Activated CD4-positive, alpha-beta memory T cell treated with anti-CD3 and anti-CD28 coated beads, Interleukin-2, amount 10 ng/mL, durations not matched to agents 7 days and 5 days (primary cell): ENCODE measurements around the gene LXN. TPM values are rescaled to one million over a fixed set of nuclear protein-coding genes. Genes with fewer than 3 reads are reported as not detected.
"Not testable (repeated sequence)": the region's sequence is repeated elsewhere in the genome, so short reads cannot be mapped to it uniquely, and the experiment has no call there.

Source experiments
- CTCF ChIA-PET: fragments of 350-600 bp; sonication (Branson Sonifier 250); formaldehyde crosslinking; loops from one replicate; lab custom pipeline; 2021; ENCODE audit warnings: antibody characterized with exemption, inconsistent platforms; lab: Charles Lee
- POLR2A ChIA-PET: fragments of 350-600 bp; sonication (Branson Sonifier 250); formaldehyde crosslinking; loops from one replicate; lab custom pipeline; 2021; ENCODE audit warnings: antibody characterized with exemption; lab: Charles Lee
- DNase-seq: peaks from one replicate; pipeline ENCODE4 v3.0.0-alpha.2; 2020
- H3K27ac Mint-ChIP-seq: one replicate; pipeline ENCODE4 v1.8.0; 2021; ENCODE audit warnings: mild to moderate bottlenecking, mixed read lengths
- H3K27me3 Mint-ChIP-seq: one replicate; pipeline ENCODE4 v1.8.0; 2021; ENCODE audit warnings: mixed read lengths
- H3K36me3 Mint-ChIP-seq: one replicate; pipeline ENCODE4 v1.8.0; 2021; ENCODE audit warnings: low read depth, mixed read lengths
- H3K4me1 Mint-ChIP-seq: one replicate; pipeline ENCODE4 v1.8.0; 2021; ENCODE audit warnings: mixed read lengths
- H3K4me3 Mint-ChIP-seq: one replicate; pipeline ENCODE4 v1.8.0; 2021; ENCODE audit warnings: mild to moderate bottlenecking, mixed read lengths
- H3K9me3 Mint-ChIP-seq: one replicate; pipeline ENCODE4 v1.8.0; 2021; ENCODE audit warnings: mixed read lengths
- total RNA-seq, 2 experiments: library from RNA; stranded (reverse); gene quantifications; one replicate each; pipeline ENCODE4 v1.2.3, GENCODE V29; 2021

The LXN gene
- total RNA-seq, 2 experiments from 2014 or later = 10.3 to 11.9 TPM

DNA sequence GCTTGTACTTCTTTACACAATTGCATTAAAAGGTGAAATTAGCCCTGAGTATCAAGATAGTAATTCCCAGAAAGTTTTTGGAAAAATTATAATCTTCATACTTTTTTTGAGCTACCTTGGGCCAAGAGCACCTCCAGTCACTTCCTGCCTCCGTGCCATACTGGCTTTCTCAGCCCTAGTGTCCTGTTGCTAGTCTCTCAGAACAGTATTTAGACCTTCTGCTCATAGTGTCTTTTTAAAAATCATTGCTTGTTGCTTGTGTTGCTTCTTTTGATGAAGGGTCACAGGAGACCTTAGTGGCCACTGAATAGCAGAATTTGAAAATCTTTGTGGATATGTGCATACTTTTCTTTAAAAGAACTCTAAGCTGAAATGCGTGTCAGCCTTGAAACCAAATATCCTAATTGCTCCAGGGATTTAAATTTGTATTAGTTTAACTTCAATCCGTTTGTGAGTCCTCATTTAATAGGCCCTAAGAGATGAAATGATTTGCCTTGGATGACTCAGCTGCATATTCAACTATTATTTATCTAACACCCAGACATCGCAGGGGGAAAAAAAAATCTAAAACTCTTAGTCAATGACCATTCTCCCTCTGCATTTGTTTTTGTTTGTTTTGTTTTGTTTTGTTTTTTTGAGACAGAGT is 29.1 kb upstream of the LXN start:
- Mint-ChIP-seq H3K27me3 (no peaks in the 10 kb centered on the region), H3K4me3 (no peak overlapping the region), H3K4me1 (no peaks in the 10 kb centered on the region), H3K27ac (no peak overlapping the region), H3K36me3 (peaks cover 15% of the 10 kb centered on the region), H3K9me3 (no peaks in the 10 kb centered on the region)
- no peak for DNase-seq
- ChIA-PET CTCF (interaction anchor here (1.0 to 1.4 kb wide), 2 partner anchors 42 to 57 kb away, joined by 3 to 4 read pairs; partner anchors contain the start of gene GFM1), POLR2A (no interaction called here)

DNA sequence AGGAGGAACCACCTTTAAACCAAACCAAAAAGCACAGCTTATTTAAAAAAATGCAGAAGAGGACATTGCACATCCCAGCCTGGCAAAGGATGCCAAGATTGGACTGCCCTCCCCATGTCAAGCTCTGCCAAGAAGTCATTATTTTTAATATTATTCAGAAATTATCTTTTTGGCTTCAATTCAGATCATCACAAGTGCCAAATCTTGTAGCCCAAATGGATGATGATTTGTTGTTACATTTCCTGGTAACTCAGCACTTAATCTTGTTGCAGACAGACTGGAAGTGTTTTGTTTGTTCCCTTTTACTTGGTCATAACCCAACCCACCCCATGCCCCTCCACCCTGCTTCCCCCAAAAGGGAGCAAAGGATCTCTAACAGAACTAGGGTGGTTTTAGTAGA is 28.1 kb upstream of the LXN start:
- Mint-ChIP-seq H3K4me1 (no peaks in the 10 kb centered on the region), H3K9me3 (no peaks in the 10 kb centered on the region), H3K27ac (no peak overlapping the region), H3K36me3 (peaks cover 10% of the 10 kb centered on the region), H3K4me3 (no peak overlapping the region), H3K27me3 (no peaks in the 10 kb centered on the region)
- POLR2A ChIA-PET = no interaction called here
- CTCF ChIA-PET = interaction anchor here (1.4 kb wide), 1 partner anchor 41 kb away, joined by 3 read pairs; no protein-coding TSS in a partner anchor
- no peak for DNase-seq

DNA sequence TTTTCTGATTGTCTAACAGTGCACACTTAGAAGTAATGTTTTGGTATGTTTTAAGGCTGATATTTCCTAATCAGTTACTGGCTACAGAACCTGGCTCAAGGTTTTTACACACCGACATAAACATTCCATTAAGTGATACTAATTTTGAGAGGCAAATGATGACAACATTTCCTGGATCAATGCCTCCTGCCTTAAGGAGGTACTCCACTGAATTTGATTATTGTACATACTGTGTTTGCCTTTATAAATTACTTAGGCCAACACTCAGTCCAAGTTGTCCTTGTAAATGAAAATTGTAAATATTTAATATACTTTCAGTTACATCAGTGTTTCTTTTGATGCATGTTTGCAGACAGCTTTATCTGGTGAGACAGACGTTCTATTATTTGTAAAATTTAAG is 24.2 kb upstream of the LXN start:
- Mint-ChIP-seq H3K4me1 (no peaks in the 10 kb centered on the region), H3K27me3 (no peaks in the 10 kb centered on the region), H3K9me3 (no peaks in the 10 kb centered on the region), H3K27ac (no peak overlapping the region), H3K36me3 (peaks cover 24% of the 10 kb centered on the region), H3K4me3 (no peak overlapping the region)
- ChIA-PET CTCF (interaction anchor here (1.2 kb wide), 1 partner anchor 32 kb away, joined by 5 read pairs; no protein-coding TSS in a partner anchor), POLR2A (no interaction called here)
- no peak for DNase-seq

DNA sequence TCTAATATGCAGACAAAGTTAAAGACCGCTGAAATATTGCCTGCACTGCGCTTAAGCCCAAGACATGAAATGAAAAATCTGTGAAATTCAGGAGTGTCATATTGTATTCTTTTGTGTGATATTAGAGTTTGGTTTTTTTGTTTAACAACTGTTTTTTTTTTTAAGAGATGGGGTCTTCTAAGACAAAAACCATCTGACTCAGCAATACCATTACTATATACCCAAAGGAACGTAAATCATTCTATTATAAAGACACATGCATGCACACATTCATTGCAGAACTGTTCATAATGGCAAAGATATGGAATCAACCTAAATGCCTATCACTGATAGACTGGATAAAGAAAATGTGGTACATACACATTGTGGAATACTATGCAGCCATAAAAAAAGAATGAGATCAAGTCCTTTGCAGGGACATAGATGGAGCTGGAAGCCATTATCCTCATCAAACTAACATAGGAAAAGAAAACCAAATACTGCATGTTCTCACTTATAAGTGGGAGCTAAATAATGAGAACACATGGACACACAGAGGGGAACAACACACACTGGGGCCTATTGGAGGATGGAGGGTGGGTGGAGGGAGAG is 21.5 kb upstream of the LXN start:
- peaks cover 33% of the 10 kb centered on the region for H3K36me3 Mint-ChIP-seq
- POLR2A ChIA-PET, H3K27me3 Mint-ChIP-seq, H3K27ac Mint-ChIP-seq, H3K4me1 Mint-ChIP-seq, DNase-seq, H3K9me3 Mint-ChIP-seq, H3K4me3 Mint-ChIP-seq: not testable (repeated sequence)
- CTCF ChIA-PET = interaction anchor here (1.2 to 1.5 kb wide), 2 partner anchors 10 to 34 kb away, joined by 3 read pairs; no protein-coding TSS in a partner anchor

DNA sequence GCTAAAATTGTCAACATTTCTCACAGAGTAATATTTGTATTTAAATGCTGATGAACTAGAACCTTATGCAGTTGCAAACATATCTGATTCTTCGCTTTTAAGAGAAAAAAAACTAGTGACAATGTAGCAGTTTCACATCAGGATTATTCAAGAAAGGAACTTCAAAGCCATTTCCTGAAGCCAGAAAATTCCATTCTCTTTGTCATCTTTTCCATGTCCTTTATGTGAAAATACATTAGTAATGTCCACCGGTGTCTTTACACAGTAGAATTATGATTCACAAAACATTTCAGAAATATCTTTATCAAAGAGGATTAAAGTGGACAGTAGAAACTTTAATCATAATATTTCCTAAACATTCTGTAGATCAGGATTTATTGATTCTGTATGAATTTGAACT is 12.7 kb upstream of the LXN start:
- DNase-seq = no peak
- Mint-ChIP-seq H3K4me3 (no peak overlapping the region), H3K27ac (no peak overlapping the region), H3K36me3 (peaks cover 10% of the 10 kb centered on the region), H3K4me1 (peaks cover 2% of the 10 kb centered on the region), H3K9me3 (no peaks in the 10 kb centered on the region), H3K27me3 (no peaks in the 10 kb centered on the region)
- ChIA-PET POLR2A (no interaction called here), CTCF (interaction anchor here (1.1 kb wide), 1 partner anchor 41 kb away, joined by 6 read pairs; the partner anchor contains the start of gene GFM1)

DNA sequence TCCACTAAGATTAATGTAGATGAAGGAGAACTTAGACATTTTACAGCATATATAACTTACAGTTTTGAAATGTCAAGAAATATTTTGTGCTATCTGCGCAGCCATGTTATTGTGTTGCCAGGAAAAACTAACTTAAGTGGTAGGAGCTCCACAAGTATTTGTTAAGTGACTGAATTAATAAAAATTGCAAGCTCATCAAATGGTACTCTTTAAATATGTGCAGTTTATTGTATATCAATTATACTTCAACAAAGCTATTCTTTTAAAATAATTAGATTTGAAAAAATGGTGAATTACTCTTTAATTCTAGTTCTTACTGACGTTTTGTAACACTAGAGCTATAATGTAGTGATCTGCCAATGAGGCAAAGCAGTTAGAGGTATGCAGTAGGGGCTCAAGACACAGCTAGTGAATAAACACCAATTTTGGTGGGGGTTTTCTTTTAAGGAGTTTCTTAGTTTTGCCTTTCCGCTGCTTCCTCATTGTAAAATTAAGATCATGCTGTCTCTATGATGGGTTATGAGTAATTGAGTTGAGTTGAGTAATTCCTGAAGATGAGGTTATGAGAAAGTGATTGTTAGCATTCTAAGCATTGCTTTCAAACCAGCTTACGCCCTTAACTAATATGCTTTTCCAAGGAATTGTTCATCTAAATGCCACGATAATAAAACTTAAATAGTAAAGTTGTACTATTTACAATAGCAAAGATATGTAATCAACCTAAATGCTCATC is 10.9 kb upstream of the LXN start:
- POLR2A ChIA-PET = interaction anchor here (1.4 kb wide), 1 partner anchor 11 kb away, joined by 4 read pairs; the partner anchor contains the start of gene LXN
- peaks cover 8% of the 10 kb centered on the region for H3K36me3 Mint-ChIP-seq
- DNase-seq = no peak
- H3K4me3 Mint-ChIP-seq = no peak overlapping the region
- no peaks in the 10 kb centered on the region for H3K9me3 Mint-ChIP-seq
- H3K4me1 Mint-ChIP-seq = peaks cover 5% of the 10 kb centered on the region
- H3K27me3 Mint-ChIP-seq = no peaks in the 10 kb centered on the region
- CTCF ChIA-PET = interaction anchor here (0.6 to 1.1 kb wide), 2 partner anchors 24 to 95 kb away, joined by 4 to 6 read pairs; no protein-coding TSS in a partner anchor
- H3K27ac Mint-ChIP-seq = no peak overlapping the region

DNA sequence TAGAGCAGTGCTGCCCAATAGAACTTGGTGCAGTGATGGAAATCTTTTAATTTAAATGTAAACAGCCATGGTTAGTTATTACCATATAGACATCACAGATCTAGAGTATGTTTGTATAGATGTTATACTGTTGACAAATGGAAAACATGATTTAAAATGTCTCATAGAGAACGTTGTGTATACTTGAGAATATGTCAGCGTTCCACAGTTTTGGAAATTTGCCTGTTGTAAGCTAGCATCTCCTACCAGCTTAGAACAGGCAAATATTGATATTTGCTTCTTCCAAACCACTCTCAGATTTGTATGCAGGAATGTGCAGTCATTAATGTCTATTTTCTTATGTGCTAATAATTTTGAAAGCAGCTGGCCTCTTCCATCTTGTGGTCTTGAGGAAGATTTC is 8.4 kb upstream of the LXN start:
- no peak for DNase-seq
- POLR2A ChIA-PET = no interaction called here
- Mint-ChIP-seq H3K27ac (no peak overlapping the region), H3K9me3 (no peaks in the 10 kb centered on the region), H3K4me3 (no peak overlapping the region), H3K27me3 (no peaks in the 10 kb centered on the region), H3K36me3 (peaks cover 8% of the 10 kb centered on the region), H3K4me1 (peaks cover 5% of the 10 kb centered on the region)
- CTCF ChIA-PET = no interaction called here

DNA sequence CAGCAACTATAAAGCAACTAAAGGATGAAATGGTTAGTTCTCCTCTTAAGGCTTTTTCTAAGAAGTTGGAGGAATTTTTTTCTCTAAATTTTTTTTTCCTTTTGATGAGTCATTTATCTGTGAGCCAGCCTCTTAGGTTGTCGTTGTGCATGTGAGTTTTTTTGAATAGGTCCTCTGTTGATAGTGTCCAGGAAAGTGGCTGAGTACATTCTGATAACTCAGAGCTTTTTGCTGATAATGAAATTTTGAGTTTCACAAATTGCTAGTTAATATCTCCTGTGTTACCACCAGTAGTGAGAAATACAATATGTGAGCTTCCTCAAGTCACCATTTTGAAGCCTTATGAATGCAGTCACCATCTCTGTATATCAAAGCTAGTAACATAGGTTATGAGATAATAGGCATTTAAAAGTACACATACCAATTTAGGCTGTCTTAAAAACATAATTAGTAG is 7.1 kb upstream of the LXN start:
- DNase-seq = no peak
- CTCF ChIA-PET = interaction anchor here (0.5 to 1.0 kb wide), 3 partner anchors 20 to 1569 kb away, joined by 3 read pairs; no protein-coding TSS in a partner anchor
- POLR2A ChIA-PET = no interaction called here
- peaks cover 5% of the 10 kb centered on the region for H3K36me3 Mint-ChIP-seq
- no peak overlapping the region for H3K4me3 Mint-ChIP-seq
- H3K27ac Mint-ChIP-seq = no peak overlapping the region
- no peaks in the 10 kb centered on the region for H3K9me3 Mint-ChIP-seq
- H3K27me3 Mint-ChIP-seq = no peaks in the 10 kb centered on the region
- peaks cover 5% of the 10 kb centered on the region for H3K4me1 Mint-ChIP-seq

DNA sequence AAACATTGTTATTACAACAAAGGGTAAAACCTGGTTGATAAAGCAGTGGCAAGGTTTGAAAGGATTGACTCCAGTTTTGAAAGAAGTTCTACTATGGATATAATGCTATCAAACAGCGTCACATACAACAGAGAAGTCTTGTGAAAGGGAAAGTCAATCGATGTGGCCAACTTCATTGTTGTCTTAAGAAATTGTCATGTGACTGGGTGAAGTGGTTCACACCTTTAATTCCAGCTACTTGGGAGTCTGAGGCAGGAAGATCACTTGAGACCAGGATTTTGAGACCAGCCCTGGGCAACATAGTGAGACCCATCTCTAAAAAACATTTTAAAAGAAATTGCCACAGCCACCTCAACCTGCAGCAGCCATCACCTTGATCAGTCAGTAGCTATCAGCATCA is 6.2 kb upstream of the LXN start:
- Mint-ChIP-seq H3K27ac (no peak overlapping the region), H3K9me3 (no peaks in the 10 kb centered on the region), H3K4me1 (peaks cover 6% of the 10 kb centered on the region), H3K27me3 (no peaks in the 10 kb centered on the region), H3K36me3 (peaks cover 2% of the 10 kb centered on the region), H3K4me3 (no peak overlapping the region)
- POLR2A ChIA-PET = no interaction called here
- CTCF ChIA-PET = interaction anchor here (0.6 to 2.3 kb wide), 2 partner anchors 19 to 1568 kb away, joined by 3 to 8 read pairs; no protein-coding TSS in a partner anchor
- no peak for DNase-seq

DNA sequence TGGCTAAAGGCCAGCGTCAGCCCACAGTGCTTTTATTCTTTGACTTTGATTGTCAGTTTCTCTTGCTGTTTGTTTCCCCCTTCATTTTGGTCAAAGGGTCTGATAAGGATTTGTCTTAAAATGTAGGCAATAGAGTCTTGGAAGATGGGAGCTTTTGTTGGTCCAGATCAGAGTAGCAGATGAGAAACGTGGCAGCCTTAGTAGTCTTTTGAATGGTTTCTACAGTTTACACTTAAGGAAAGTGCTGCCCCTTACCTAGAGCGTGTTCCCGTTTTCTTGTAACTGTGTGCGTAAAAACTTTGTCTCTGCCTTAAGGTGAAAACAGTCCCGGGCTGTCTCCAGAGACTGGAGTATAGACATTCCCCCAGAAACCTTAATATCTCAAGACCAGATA is 630 bp downstream of the LXN start:
- POLR2A ChIA-PET = interaction anchor here (1.0 to 1.5 kb wide), 4 partner anchors 12 to 56 kb away, joined by 3 to 8 read pairs (median 6); partner anchors contain the start of gene GFM1
- H3K36me3 Mint-ChIP-seq = peaks cover 29% of the 10 kb centered on the region

DNA sequence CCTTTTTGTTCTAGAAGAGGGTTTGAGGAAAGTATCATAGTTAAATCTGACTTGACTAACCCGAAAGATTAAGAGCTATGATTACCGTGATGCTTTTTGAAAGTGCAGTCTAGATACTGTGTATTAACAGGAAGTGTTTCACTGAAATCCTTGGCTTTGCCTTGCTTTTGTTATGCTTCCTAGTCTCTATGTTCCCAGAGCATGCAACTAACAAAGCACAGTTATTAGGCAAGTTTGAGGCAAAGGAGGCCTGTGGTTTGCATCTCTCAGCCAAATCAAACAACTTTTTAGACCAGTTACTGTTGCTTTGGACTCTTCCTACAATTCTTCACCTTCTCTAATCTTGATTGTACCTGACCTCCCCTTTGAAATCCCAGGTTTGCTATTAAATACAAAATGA is 3.9 kb downstream of the LXN start:
- CTCF ChIA-PET = interaction anchor here (1.0 to 1.5 kb wide), 3 partner anchors 9 to 123 kb away, joined by 3 to 10 read pairs (median 4); partner anchors contain the start of gene GFM1
- H3K9me3 Mint-ChIP-seq = no peaks in the 10 kb centered on the region
- DNase-seq = no peak

More for the DNA sequence above, 630 bp downstream of the LXN start:
- Mint-ChIP-seq H3K27ac (peak overlapping the region; percentile 85), H3K4me3 (peak overlapping the region; percentile 90), H3K9me3 (no peaks in the 10 kb centered on the region), H3K27me3 (no peaks in the 10 kb centered on the region), H3K4me1 (peaks cover 28% of the 10 kb centered on the region)
- CTCF ChIA-PET = interaction anchor here (0.5 to 4.0 kb wide), 11 partner anchors 8 to 130 kb away, joined by 3 to 60 read pairs (median 3); partner anchors contain the start of genes GFM1 and MFSD1
- DNase-seq = no peak

DNA sequence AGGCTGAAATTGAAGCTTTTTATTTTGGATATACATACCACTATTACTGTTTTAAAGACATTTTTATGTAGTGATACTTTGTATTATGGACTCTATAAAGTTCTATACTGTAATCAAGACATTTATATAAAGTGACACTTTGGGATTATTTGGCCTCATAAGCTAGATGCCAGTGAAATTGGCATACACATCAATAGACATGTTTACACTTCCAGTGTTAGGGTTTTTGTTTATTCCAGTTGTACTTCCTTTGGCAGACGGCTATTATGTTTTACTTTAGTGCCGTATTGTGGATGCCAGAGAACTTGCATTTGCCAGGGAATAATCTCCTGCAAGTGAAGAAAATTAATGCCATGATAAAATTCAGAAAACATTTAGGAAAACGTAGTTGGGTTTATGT is 6.0 kb downstream of the LXN start:
- CTCF ChIA-PET = no interaction called here
- Mint-ChIP-seq H3K27ac (no peak overlapping the region), H3K4me3 (no peak overlapping the region), H3K9me3 (no peaks in the 10 kb centered on the region), H3K27me3 (no peaks in the 10 kb centered on the region), H3K4me1 (peaks cover 13% of the 10 kb centered on the region), H3K36me3 (peaks cover 60% of the 10 kb centered on the region)
- POLR2A ChIA-PET = no interaction called here
- DNase-seq = no peak

More for the DNA sequence above, 3.9 kb downstream of the LXN start:
- Mint-ChIP-seq H3K27ac (no peak overlapping the region), H3K4me3 (no peak overlapping the region), H3K27me3 (no peaks in the 10 kb centered on the region), H3K36me3 (peaks cover 54% of the 10 kb centered on the region), H3K4me1 (peaks cover 26% of the 10 kb centered on the region)
- POLR2A ChIA-PET = interaction anchor here (1.6 kb wide), 1 partner anchor 23 kb away, joined by 3 read pairs; no protein-coding TSS in a partner anchor
